HG02981 (cell line): ENCODE results near the gene NEURL1B.
"Not testable (repeated sequence)": the region's sequence is repeated elsewhere in the genome, so short reads cannot be mapped to it uniquely, and the experiment has no call there.

ENCODE experiments used
- ATAC-seq: cut with Tn5 transposase; IDR thresholded peaks from one replicate; pipeline ENCODE4 v1.9.1; 2021; ENCODE audit warnings: mild to moderate bottlenecking, moderate library complexity; ENCODE audit not compliant: unreplicated experiment

NEURL1B gene

GRCh38 chr5:172692451-172692850, 51.4 kb downstream of the NEURL1B start:
- ATAC-seq, result no peak

- ATAC-seq, result no peak
Measured at GRCh38 chr5:172692981-172693380, 51.9 kb downstream of the NEURL1B start.

GRCh38 chr5:172694061-172694460, 53.0 kb downstream of the NEURL1B start:
- ATAC-seq, result no peak

GRCh38 chr5:172694541-172694940, 53.5 kb downstream of the NEURL1B start:
- no peak for ATAC-seq

GRCh38 chr5:172695232-172696054, 54.4 kb downstream of the NEURL1B start:
- ATAC-seq, result no peak

GRCh38 chr5:172696171-172696849, 55.2 kb downstream of the NEURL1B start:
- ATAC-seq, result no peak

GRCh38 chr5:172697123-172698121, 56.4 kb downstream of the NEURL1B start:
- peak; percentile 95 for ATAC-seq

- no peak for ATAC-seq
Measured at GRCh38 chr5:172699423-172699822, 58.4 kb downstream of the NEURL1B start.

GRCh38 chr5:172699999-172700364, 58.9 kb downstream of the NEURL1B start:
- no peak for ATAC-seq

GRCh38 chr5:172700365-172701290, 59.6 kb downstream of the NEURL1B start:
- no peak for ATAC-seq

- ATAC-seq, result no peak
Measured at GRCh38 chr5:172701291-172701656, 60.2 kb downstream of the NEURL1B start.

GRCh38 chr5:172703952-172704351, 62.9 kb downstream of the NEURL1B start:
- ATAC-seq, result no peak

- no peak for ATAC-seq
Measured at GRCh38 chr5:172705576-172706084, 64.6 kb downstream of the NEURL1B start.

GRCh38 chr5:172706796-172707195, 65.7 kb downstream of the NEURL1B start:
- no peak for ATAC-seq

- ATAC-seq, result no peak
Measured at GRCh38 chr5:172707285-172708182, 66.5 kb downstream of the NEURL1B start.

GRCh38 chr5:172708183-172708505, 67.1 kb downstream of the NEURL1B start:
- no peak for ATAC-seq

- ATAC-seq, result no peak
Measured at GRCh38 chr5:172710676-172711075, 69.6 kb downstream of the NEURL1B start.

- ATAC-seq, result not testable (repeated sequence)
Measured at GRCh38 chr5:172711321-172711861, 70.3 kb downstream of the NEURL1B start.

GRCh38 chr5:172712610-172713009, 71.5 kb downstream of the NEURL1B start:
- ATAC-seq, result no peak
